ENCODE measurements around the gene DLGAP1. TPM values are rescaled to one million over a fixed set of nuclear protein-coding genes. Genes with fewer than 3 reads are reported as not detected.
A peak's percentile ranks its signal among the peaks of the same experiment; 100 is the strongest.

Gene DLGAP1
- total and polyA plus RNA-seq, 2 experiments from 2014 or later = 17.0 to 48.5 TPM

DNA sequence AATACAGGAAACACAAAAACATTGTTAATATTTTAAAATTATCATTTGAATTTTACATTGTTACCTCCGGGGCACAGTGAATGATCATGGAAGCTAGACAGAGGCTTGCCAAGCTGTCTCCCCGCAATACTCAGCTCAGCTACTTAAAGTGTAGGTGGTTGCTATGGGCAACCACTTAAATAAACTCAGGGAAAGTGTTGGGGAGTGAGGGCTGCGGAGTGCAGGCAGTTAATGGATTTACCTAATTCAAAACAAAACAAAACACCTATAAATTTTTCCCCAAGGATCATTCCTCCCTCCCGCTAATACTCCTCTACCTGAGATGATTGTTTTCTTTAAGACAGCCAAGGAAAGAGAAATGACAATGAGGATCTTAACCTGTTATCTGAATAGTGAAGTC is 655.6 kb downstream of the DLGAP1 start:
- H3K79me2 ChIP-seq (replicated peaks; ENCODE audit: insufficient read depth) = no peaks in the 10 kb centered on the region
- Mint-ChIP-seq H3K27me3 (ENCODE audit: insufficient read depth, low read depth, poor library complexity) (peaks cover 6% of the 10 kb centered on the region), H3K36me3 (ENCODE audit: low read depth) (no peaks in the 10 kb centered on the region), H3K9me3 (no peaks in the 10 kb centered on the region), H3K4me3 (no peak overlapping the region), H3K4me1 (peaks cover 5% of the 10 kb centered on the region), H3K27ac (no peak overlapping the region)
- H4K20me1 ChIP-seq (replicated peaks; ENCODE audit: insufficient read depth) = no peaks in the 10 kb centered on the region
- no peaks in the 10 kb centered on the region for H3K27me3 ChIP-seq (ENCODE audit: insufficient read depth)
- H2AFZ ChIP-seq = no peak overlapping the region
- no peak overlapping the region for H3K4me2 ChIP-seq
- TF ChIP-seq EZH2 (IDR thresholded peaks at IDR 0.05; ENCODE audit: low read depth, unreplicated experiment) (no peak), NANOG (IDR thresholded peaks at IDR 0.05; ENCODE audit: borderline replicate concordance) (no peak), STAT1 (IDR thresholded peaks at IDR 0.05; ENCODE audit: unreplicated experiment) (no peak), EZH2phosphoT487 (IDR thresholded peaks at IDR 0.05; ENCODE audit: unreplicated experiment) (no peak), JUNB (IDR thresholded peaks at IDR 0.05; ENCODE audit: unreplicated experiment) (no peak), ZNF114 (CRISPR knock-in tag; IDR thresholded peaks at IDR 0.05) (no peak), CREB1 (CRISPR knock-in tag; IDR thresholded peaks at IDR 0.05; ENCODE audit: low read depth) (no peak), ETS1 (IDR thresholded peaks at IDR 0.05) (no peak), ZNF331 (CRISPR knock-in tag; IDR thresholded peaks at IDR 0.05; ENCODE audit: low read depth) (no peak), POLR2AphosphoS5 (IDR thresholded peaks at IDR 0.05; ENCODE audit: low read depth) (no peak)
- TF ChIP-seq, protein P1, sequence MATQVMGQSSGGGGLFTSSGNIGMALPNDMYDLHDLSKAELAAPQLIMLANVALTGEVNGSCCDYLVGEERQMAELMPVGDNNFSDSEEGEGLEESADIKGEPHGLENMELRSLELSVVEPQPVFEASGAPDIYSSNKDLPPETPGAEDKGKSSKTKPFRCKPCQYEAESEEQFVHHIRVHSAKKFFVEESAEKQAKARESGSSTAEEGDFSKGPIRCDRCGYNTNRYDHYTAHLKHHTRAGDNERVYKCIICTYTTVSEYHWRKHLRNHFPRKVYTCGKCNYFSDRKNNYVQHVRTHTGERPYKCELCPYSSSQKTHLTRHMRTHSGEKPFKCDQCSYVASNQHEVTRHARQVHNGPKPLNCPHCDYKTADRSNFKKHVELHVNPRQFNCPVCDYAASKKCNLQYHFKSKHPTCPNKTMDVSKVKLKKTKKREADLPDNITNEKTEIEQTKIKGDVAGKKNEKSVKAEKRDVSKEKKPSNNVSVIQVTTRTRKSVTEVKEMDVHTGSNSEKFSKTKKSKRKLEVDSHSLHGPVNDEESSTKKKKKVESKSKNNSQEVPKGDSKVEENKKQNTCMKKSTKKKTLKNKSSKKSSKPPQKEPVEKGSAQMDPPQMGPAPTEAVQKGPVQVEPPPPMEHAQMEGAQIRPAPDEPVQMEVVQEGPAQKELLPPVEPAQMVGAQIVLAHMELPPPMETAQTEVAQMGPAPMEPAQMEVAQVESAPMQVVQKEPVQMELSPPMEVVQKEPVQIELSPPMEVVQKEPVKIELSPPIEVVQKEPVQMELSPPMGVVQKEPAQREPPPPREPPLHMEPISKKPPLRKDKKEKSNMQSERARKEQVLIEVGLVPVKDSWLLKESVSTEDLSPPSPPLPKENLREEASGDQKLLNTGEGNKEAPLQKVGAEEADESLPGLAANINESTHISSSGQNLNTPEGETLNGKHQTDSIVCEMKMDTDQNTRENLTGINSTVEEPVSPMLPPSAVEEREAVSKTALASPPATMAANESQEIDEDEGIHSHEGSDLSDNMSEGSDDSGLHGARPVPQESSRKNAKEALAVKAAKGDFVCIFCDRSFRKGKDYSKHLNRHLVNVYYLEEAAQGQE (IDR thresholded peaks at IDR 0.05; ENCODE audit: unreplicated experiment) = no peak
- TF ChIP-seq, protein P2, sequence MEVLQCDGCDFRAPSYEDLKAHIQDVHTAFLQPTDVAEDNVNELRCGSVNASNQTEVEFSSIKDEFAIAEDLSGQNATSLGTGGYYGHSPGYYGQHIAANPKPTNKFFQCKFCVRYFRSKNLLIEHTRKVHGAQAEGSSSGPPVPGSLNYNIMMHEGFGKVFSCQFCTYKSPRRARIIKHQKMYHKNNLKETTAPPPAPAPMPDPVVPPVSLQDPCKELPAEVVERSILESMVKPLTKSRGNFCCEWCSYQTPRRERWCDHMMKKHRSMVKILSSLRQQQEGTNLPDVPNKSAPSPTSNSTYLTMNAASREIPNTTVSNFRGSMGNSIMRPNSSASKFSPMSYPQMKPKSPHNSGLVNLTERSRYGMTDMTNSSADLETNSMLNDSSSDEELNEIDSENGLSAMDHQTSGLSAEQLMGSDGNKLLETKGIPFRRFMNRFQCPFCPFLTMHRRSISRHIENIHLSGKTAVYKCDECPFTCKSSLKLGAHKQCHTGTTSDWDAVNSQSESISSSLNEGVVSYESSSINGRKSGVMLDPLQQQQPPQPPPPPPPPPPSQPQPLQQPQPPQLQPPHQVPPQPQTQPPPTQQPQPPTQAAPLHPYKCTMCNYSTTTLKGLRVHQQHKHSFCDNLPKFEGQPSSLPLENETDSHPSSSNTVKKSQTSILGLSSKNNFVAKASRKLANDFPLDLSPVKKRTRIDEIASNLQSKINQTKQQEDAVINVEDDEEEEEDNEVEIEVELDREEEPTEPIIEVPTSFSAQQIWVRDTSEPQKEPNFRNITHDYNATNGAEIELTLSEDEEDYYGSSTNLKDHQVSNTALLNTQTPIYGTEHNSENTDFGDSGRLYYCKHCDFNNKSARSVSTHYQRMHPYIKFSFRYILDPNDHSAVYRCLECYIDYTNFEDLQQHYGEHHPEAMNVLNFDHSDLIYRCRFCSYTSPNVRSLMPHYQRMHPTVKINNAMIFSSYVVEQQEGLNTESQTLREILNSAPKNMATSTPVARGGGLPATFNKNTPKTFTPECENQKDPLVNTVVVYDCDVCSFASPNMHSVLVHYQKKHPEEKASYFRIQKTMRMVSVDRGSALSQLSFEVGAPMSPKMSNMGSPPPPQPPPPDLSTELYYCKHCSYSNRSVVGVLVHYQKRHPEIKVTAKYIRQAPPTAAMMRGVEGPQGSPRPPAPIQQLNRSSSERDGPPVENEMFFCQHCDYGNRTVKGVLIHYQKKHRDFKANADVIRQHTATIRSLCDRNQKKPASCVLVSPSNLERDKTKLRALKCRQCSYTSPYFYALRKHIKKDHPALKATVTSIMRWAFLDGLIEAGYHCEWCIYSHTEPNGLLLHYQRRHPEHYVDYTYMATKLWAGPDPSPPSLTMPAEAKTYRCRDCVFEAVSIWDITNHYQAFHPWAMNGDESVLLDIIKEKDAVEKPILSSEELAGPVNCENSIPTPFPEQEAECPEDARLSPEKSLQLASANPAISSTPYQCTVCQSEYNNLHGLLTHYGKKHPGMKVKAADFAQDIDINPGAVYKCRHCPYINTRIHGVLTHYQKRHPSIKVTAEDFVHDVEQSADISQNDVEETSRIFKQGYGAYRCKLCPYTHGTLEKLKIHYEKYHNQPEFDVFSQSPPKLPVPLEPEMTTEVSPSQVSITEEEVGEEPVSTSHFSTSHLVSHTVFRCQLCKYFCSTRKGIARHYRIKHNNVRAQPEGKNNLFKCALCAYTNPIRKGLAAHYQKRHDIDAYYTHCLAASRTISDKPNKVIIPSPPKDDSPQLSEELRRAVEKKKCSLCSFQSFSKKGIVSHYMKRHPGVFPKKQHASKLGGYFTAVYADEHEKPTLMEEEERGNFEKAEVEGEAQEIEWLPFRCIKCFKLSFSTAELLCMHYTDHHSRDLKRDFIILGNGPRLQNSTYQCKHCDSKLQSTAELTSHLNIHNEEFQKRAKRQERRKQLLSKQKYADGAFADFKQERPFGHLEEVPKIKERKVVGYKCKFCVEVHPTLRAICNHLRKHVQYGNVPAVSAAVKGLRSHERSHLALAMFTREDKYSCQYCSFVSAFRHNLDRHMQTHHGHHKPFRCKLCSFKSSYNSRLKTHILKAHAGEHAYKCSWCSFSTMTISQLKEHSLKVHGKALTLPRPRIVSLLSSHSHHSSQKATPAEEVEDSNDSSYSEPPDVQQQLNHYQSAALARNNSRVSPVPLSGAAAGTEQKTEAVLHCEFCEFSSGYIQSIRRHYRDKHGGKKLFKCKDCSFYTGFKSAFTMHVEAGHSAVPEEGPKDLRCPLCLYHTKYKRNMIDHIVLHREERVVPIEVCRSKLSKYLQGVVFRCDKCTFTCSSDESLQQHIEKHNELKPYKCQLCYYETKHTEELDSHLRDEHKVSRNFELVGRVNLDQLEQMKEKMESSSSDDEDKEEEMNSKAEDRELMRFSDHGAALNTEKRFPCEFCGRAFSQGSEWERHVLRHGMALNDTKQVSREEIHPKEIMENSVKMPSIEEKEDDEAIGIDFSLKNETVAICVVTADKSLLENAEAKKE (CRISPR knock-in tag; IDR thresholded peaks at IDR 0.05) = no peak
- TF ChIP-seq, protein P3, sequence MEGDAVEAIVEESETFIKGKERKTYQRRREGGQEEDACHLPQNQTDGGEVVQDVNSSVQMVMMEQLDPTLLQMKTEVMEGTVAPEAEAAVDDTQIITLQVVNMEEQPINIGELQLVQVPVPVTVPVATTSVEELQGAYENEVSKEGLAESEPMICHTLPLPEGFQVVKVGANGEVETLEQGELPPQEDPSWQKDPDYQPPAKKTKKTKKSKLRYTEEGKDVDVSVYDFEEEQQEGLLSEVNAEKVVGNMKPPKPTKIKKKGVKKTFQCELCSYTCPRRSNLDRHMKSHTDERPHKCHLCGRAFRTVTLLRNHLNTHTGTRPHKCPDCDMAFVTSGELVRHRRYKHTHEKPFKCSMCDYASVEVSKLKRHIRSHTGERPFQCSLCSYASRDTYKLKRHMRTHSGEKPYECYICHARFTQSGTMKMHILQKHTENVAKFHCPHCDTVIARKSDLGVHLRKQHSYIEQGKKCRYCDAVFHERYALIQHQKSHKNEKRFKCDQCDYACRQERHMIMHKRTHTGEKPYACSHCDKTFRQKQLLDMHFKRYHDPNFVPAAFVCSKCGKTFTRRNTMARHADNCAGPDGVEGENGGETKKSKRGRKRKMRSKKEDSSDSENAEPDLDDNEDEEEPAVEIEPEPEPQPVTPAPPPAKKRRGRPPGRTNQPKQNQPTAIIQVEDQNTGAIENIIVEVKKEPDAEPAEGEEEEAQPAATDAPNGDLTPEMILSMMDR (conservative IDR thresholded peaks at IDR 0.05; ENCODE audit: low read depth in 2 of 2) = no peak
- no peaks in the 10 kb centered on the region for H3K36me3 ChIP-seq (ENCODE audit: insufficient read depth)
- DNase-seq (ENCODE audit: low spot score) (peak; percentile 56), ATAC-seq (peak; percentile 70)
- H3K4me1 ChIP-seq (ENCODE audit: insufficient read depth) = peaks cover 10% of the 10 kb centered on the region; the same call in 1 of the 2 replicates
- no peak overlapping the region for H3K4me3 ChIP-seq
- no peaks in the 10 kb centered on the region for H3K9me2 ChIP-seq (ENCODE audit: insufficient read depth)
- H3K27ac ChIP-seq (ENCODE audit: low read depth) = no peak overlapping the region
- H3F3A ChIP-seq (replicated peaks; ENCODE audit: low read depth) = no peaks in the 10 kb centered on the region

Measured in GM23338 (cell line).